Right lobe of liver (tissue), 4 donors: ENCODE measurements around the gene TMC2.
"Not testable (repeated sequence)": the region's sequence is repeated elsewhere in the genome, so short reads cannot be mapped to it uniquely, and the experiment has no call there.

Experiments
- CTCF ChIP-seq, 4 donors: fragments of 200-600 bp in 3 of 4; fragments of 450-650 bp in 1 of 4; IDR thresholded peaks; one replicate each; pipeline versions ENCODE4 v1.5.1 to v1.8.0; 2016 to 2022; ENCODE audit warnings: antibody characterized with exemption in 4 of 4, mild to moderate bottlenecking in 2 of 4
- POLR2A ChIP-seq: fragments of 450-650 bp; IDR thresholded peaks from one replicate; pipeline ENCODE4 v1.6.1; 2017; ENCODE audit warnings: antibody characterized with exemption, mild to moderate bottlenecking
- donor health status: DM: no; HTN: no; CAD: no.
- donor health status: DM: no; HTN: no; CAD: no.
- donor health status: DM: no; HTN: yes; CAD: no.

GRCh38 chr20:2502808-2503384, 33.5 kb upstream of the TMC2 start:
- not testable (repeated sequence) for TF ChIP-seq CTCF (IDR thresholded peaks at IDR 0.05); POLR2A
